Hepatocyte (in vitro differentiated cells): ENCODE data around the gene ABCC12.

Source experiments
- CTCF ChIP-seq: fragments of 200-600 bp; sonication (generic); IDR thresholded peaks from 2 replicates; pipeline ENCODE4 v1.5.1; 2016; ENCODE audit warnings: antibody characterized with exemption, mild to moderate bottlenecking; ENCODE audit not compliant: poor library complexity
- EZH2 ChIP-seq: fragments of 200-600 bp; sonication (generic); IDR thresholded peaks from 2 replicates; pipeline ENCODE4 v1.6.1; 2016; ENCODE audit warnings: antibody characterized with exemption, mild to moderate bottlenecking, borderline replicate concordance
- EZH2phosphoT487 ChIP-seq: fragments of 200-600 bp; sonication (generic); IDR thresholded peaks from one replicate; pipeline ENCODE4 v1.6.1; 2018; ENCODE audit warnings: antibody characterized with exemption, mild to moderate bottlenecking, low read depth, moderate library complexity; ENCODE audit not compliant: unreplicated experiment, severe bottlenecking

- TF ChIP-seq CTCF (no peak), EZH2phosphoT487 (no peak), EZH2 (no peak)
These were observed 2.5 kb upstream of the ABCC12 start for GRCh38 chr16:48158296-48158695.
